ENCODE measurements around the gene BMPER.

The BMPER gene

DNA sequence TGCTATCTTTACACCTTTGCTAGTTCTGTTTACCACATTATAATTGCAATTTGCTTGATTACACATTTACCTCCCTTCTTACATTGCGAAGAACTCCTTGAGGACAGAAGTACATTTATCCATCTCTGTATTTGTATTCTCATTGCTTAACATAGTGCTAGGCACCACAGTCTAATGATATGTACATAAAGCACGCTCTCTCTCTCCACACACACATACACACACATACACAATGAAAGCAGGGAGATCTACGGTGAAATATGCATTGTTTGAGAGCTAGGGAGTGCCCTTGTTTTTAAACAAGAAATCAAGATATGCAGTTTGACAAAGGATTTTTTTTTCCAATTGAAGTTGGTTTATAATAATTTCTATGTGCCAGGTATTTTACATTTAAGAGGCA, 148.7 kb downstream of the BMPER start:
- Histone ChIP-seq H3K27me3 (no peaks in the 10 kb centered on the region), H3K4me3 (no peak overlapping the region), H3K27ac (no peak overlapping the region)

DNA sequence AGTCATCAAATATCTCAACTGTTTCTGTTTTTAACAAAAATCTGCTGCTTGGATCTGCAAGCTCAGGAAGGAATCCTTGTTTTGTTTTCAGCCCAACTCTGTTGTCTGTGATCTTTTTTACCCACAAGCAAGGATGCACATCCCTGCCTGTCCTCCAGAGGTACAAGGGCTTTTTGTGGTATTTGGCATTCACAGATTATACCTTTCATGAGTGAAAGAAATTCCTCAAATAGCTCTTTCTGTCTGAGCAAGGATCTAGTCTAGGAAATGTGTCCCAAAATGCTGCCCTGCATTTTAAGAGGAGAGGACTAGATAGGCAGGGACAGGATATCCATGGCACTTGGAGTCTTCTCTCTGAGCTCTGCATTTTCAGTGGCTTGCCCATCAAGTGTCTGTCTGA, 151.8 kb downstream of the BMPER start:
- H4K20me1 ChIP-seq: no peaks in the 10 kb centered on the region
- H3K9ac ChIP-seq: no peak overlapping the region
- no peaks in the 10 kb centered on the region for H3K9me3 ChIP-seq
- H3K27ac ChIP-seq: no peak overlapping the region
- TF ChIP-seq Cebpa-rat (IDR thresholded peaks at IDR 0.05): no peak
- H3K36me3 ChIP-seq: no peaks in the 10 kb centered on the region
- no peak overlapping the region for H3K4me2 ChIP-seq
- peaks cover 33% of the 10 kb centered on the region for H3K4me1 ChIP-seq
- no peaks in the 10 kb centered on the region for H3K27me3 ChIP-seq
- no peak overlapping the region for H3K4me3 ChIP-seq

More for the DNA sequence above, 148.7 kb downstream of the BMPER start:
- H4K20me1 ChIP-seq: no peaks in the 10 kb centered on the region
- no peaks in the 10 kb centered on the region for H3K9me3 ChIP-seq
- no peaks in the 10 kb centered on the region for H3K36me3 ChIP-seq
- H3K9ac ChIP-seq: no peak overlapping the region
- no peak for TF ChIP-seq Cebpa-rat (IDR thresholded peaks at IDR 0.05)
- peaks cover 12% of the 10 kb centered on the region; the same call in 1 of the 2 replicates for H3K4me1 ChIP-seq
- H3K4me2 ChIP-seq: no peak overlapping the region

DNA sequence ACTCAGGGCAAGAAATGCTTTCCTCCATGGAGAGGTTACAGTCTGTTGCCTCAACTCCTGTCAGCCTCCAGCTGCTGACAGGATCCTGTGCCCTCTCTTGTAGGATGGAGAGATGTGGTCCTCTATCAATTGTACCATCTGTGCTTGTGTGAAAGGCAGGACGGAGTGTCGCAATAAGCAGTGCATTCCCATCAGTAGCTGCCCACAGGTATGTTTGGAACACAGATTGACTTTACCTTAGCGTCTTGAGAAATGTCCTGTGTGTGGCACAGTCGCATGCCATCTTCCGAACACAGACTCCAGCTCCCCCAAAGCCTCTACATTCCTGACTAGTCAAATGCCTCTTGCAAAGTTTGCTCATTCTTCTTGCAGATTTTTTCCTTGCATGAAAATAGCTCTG, 152.6 kb downstream of the BMPER start:
- Histone ChIP-seq H3K9ac (no peak overlapping the region), H3K36me3 (no peaks in the 10 kb centered on the region), H3K9me3 (no peaks in the 10 kb centered on the region), H3K4me2 (no peak overlapping the region), H3K27ac (no peak overlapping the region), H3K27me3 (no peaks in the 10 kb centered on the region), H3K4me3 (no peak overlapping the region), H3K4me1 (peaks cover 41% of the 10 kb centered on the region), H4K20me1 (no peaks in the 10 kb centered on the region)
- no peak for TF ChIP-seq Cebpa-rat (IDR thresholded peaks at IDR 0.05)

DNA sequence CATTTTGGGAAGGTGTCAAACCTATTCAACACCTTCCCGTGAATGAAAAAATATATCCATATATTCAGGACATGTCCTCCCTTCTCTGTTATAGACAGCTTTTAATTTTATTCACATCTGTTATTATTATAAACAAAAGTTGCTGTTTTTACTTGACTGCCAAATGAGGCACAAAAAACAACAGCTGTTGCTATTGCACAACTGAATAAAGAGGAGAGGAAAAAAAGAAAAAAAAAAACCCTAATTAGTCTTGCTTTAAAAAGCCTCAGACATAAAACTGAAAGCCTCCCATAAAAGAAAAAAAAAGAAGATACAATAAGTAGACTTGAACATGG, 153.4 kb downstream of the BMPER start:
- Histone ChIP-seq H3K36me3 (no peaks in the 10 kb centered on the region), H3K4me1 (peaks cover 42% of the 10 kb centered on the region), H3K9ac (no peak overlapping the region), H3K9me3 (no peaks in the 10 kb centered on the region), H3K27ac (no peak overlapping the region), H4K20me1 (no peaks in the 10 kb centered on the region), H3K4me2 (no peak overlapping the region), H3K27me3 (no peaks in the 10 kb centered on the region), H3K4me3 (no peak overlapping the region)
- no peak for TF ChIP-seq Cebpa-rat (IDR thresholded peaks at IDR 0.05)

DNA sequence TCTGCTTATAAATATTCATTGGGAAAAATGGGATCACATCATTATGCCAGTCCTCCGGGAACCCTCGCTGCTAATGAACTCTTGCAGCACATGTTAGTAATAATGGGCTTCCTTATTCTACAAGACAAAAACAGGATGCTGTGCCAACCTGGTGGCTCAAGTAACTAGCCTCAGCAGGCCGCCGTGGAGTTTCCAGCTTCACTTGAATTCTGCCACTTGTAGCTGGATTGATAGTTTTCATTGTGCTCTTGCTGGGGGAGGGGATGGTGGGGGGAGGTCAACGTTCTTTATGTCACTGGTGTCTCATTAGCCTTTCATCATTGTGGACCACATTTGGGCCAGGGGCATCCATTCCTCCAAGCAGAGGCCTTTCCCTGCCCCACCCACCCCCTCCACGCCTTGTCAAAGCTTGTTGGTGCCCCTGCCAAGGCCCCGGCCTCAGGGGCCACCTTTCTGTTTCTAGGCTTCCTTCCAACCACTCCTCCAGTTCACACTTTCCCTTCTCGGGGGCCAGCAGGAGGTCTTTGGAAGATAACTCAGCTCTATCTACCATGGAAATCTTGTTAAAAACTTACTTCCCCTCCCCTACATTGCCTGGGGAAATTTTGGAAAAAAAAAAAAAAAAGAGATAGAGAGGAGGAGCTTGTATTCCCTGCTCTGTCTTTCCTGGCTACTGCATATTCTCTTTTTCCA, 153.9 kb downstream of the BMPER start:
- H3K27me3 ChIP-seq: no peaks in the 10 kb centered on the region
- H3K36me3 ChIP-seq: no peaks in the 10 kb centered on the region
- H3K4me1 ChIP-seq: peaks cover 42% of the 10 kb centered on the region
- H3K9ac ChIP-seq: no peak overlapping the region
- H3K27ac ChIP-seq: no peak overlapping the region
- no peak for TF ChIP-seq Cebpa-rat (IDR thresholded peaks at IDR 0.05)
- H3K9me3 ChIP-seq: no peaks in the 10 kb centered on the region
- no peak overlapping the region for H3K4me3 ChIP-seq
- no peak overlapping the region for H3K4me2 ChIP-seq
- H4K20me1 ChIP-seq: no peaks in the 10 kb centered on the region

DNA sequence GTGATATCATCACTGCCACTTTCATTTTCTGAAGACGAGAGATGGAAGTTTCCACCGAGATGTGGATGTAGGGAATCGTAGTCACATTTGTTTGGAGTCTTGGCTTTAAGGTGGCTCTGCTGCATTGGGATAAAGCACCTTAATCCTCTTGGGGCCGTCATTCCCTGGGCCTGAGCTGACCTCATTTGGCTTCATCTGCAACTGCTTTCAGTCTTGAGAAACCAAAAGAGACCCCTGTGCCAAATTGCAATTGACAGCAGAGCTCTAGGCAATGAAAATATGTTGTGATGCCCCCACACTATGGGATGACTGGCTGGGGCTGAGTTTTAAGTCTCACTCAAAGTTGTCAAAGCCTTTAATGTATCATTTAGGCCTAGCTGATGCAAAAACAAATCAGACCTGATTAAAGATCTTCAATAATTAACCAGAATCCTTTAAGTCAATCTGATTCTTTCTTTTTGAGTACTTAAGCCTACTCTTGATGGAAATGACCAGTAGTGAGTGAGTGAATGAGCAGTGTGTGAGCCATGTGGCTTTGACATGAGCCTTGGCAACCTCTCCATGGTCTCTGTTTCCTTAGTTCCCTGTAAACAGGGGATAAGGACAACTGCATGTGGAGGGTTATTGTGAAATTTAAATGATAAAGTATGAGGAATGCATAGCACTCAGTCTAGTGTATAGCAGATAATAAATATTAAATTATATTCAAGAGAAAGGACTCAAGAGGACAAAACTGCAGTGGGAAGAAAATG, 155.0 kb downstream of the BMPER start:
- Histone ChIP-seq H3K4me3 (no peak overlapping the region), H3K4me2 (0 out of 2 replicates have a peak overlapping the region, but pooled peaks have one; percentile 1), H3K4me1 (peaks cover 45% of the 10 kb centered on the region)

DNA sequence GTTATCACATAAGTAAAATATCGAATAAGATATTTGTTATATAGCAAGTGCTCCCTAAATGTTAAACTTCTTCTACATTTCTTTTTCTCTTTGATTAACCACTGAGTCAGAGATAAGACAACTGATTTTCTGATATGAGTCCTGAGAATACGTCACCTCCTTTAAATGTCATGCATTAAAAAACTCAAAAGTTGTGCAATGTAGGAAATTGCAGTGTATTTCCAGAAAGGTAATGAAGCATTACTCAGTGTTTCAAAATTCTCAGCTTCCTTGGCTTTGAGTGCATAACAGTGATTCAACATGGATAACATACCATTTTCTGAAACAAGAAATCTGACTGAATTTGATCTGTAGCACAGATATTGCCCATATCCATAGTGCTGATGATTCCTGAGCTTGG, 155.8 kb downstream of the BMPER start:
- TF ChIP-seq Cebpa-rat (IDR thresholded peaks at IDR 0.05): peak; percentile 57; the same call in 1 of the 2 replicates
- Histone ChIP-seq H3K9ac (no peak overlapping the region), H3K9me3 (no peaks in the 10 kb centered on the region), H4K20me1 (no peaks in the 10 kb centered on the region), H3K27me3 (no peaks in the 10 kb centered on the region), H3K36me3 (no peaks in the 10 kb centered on the region), H3K4me3 (no peak overlapping the region), H3K4me2 (peak overlapping the region; percentile 42; the same call in 1 of the 2 replicates), H3K4me1 (peaks cover 53% of the 10 kb centered on the region), H3K27ac (no peak overlapping the region)

More for the DNA sequence above, 155.0 kb downstream of the BMPER start:
- Histone ChIP-seq H4K20me1 (no peaks in the 10 kb centered on the region), H3K9me3 (no peaks in the 10 kb centered on the region), H3K27ac (no peak overlapping the region), H3K27me3 (no peaks in the 10 kb centered on the region), H3K36me3 (no peaks in the 10 kb centered on the region), H3K9ac (no peak overlapping the region)
- no peak for TF ChIP-seq Cebpa-rat (IDR thresholded peaks at IDR 0.05)

DNA sequence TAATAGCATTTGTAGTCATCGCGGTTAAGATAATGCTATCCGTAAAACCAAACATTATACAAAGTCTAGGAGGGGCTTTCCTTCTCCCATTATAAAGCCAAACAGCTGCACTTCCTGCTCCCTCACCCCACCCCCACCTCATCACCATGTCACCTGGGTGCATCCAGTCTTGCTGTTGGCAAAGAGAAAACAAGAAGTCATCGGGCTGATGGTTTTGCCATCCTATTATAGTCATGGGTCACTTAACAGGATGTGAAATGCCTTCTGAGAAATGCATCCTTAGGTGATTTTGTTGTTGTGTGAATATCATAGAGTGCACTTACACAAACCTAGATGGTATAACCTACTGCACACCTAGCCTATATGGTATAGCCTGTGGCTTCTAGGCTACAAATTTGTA, 157.0 kb downstream of the BMPER start:
- Histone ChIP-seq H3K36me3 (no peaks in the 10 kb centered on the region), H4K20me1 (no peaks in the 10 kb centered on the region), H3K27ac (no peak overlapping the region), H3K4me2 (peak overlapping the region; percentile 42), H3K4me3 (no peak overlapping the region), H3K4me1 (peaks cover 56% of the 10 kb centered on the region), H3K27me3 (no peaks in the 10 kb centered on the region), H3K9me3 (no peaks in the 10 kb centered on the region), H3K9ac (no peak overlapping the region)
- TF ChIP-seq Cebpa-rat (IDR thresholded peaks at IDR 0.05): no peak

DNA sequence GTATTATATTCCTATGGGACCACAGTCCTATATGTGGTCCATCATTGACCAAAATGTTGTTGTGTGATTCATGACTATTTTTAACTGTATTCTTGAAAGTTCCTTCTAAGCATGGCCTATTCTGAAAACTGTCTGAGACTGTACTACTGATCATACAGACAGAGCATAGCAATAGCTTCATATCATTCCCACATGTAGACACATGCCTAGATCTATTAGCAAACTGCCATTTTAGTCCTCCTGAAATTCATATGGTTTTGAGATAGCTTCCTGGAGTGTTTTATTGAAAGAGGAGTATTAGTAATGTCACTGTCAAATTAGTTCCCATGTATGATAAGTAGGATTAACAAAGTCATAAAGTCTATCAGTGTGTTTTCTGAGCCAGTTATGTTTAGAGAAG, 157.5 kb downstream of the BMPER start:
- Histone ChIP-seq H3K4me1 (peaks cover 61% of the 10 kb centered on the region), H3K4me3 (no peak overlapping the region), H3K4me2 (peak overlapping the region; percentile 42), H3K27ac (no peak overlapping the region), H3K9ac (no peak overlapping the region), H3K27me3 (no peaks in the 10 kb centered on the region), H4K20me1 (no peaks in the 10 kb centered on the region), H3K9me3 (no peaks in the 10 kb centered on the region), H3K36me3 (no peaks in the 10 kb centered on the region)
- no peak for TF ChIP-seq Cebpa-rat (IDR thresholded peaks at IDR 0.05)

DNA sequence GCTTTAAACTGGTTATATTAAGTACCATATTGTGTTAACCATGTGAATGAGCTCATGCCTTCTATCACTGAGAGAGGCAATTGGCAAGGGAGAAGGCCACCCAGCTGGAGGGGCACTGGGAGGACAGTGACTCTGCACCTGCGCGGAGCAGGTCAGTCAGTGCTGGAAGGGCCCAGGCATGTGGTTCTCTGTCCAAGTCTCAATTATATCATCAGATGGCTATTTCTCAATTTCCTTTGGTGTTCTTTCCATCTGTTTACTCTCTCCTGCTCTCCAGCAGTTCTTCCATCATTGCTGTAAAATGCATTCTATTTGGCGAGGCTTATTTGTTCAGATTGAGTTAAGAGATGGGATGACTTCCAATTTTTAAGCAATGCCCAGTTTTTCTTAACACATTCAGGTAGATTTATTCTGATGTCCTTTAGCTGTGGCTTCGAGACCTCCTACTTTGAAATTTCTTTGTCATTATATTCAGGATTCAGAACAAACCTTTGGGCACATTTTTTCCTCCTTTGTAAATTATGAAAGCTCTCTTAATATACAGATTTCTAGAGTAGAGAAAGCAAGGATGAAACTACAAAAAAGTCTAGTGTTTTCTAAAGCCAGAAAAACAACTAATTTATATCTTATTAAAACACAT, 159.3 kb downstream of the BMPER start:
- no peak overlapping the region for H3K27ac ChIP-seq

More for the DNA sequence above, 159.3 kb downstream of the BMPER start:
- Histone ChIP-seq H3K4me3 (no peak overlapping the region), H3K9me3 (peaks cover 6% of the 10 kb centered on the region; the same call in 1 of the 2 replicates), H3K36me3 (no peaks in the 10 kb centered on the region), H4K20me1 (no peaks in the 10 kb centered on the region), H3K4me2 (no peak overlapping the region; the same call in 1 of the 2 replicates), H3K4me1 (peaks cover 63% of the 10 kb centered on the region), H3K27me3 (no peaks in the 10 kb centered on the region), H3K9ac (no peak overlapping the region)
- no peak for TF ChIP-seq Cebpa-rat (IDR thresholded peaks at IDR 0.05)
